Measurements from ENCODE around the gene SNTG2.

Gene SNTG2

GRCh38 chr2:1269812-1270211 lies 319.2 kb downstream of the SNTG2 start:
- TF ChIP-seq CTCF (IDR thresholded peaks at IDR 0.05; ENCODE audit: insufficient read depth, low read depth, low read length, missing control alignments): no peak
- DNase-seq (ENCODE audit: low read depth): no peak
- no peak overlapping the region for H3K4me3 ChIP-seq (ENCODE audit: low read depth, low read length)

GRCh38 chr2:1272835-1273234 lies 322.2 kb downstream of the SNTG2 start:
- H3K4me3 ChIP-seq (ENCODE audit: low read depth, low read length): no peak overlapping the region
- TF ChIP-seq CTCF (IDR thresholded peaks at IDR 0.05; ENCODE audit: insufficient read depth, low read depth, low read length, missing control alignments): no peak
- no peak for DNase-seq (ENCODE audit: low read depth)

- TF ChIP-seq CTCF (IDR thresholded peaks at IDR 0.05; ENCODE audit: insufficient read depth, low read depth, low read length, missing control alignments): no peak
Observed at GRCh38 chr2:1277634-1278033, 327.0 kb downstream of the SNTG2 start.

GRCh38 chr2:1278125-1278524 lies 327.5 kb downstream of the SNTG2 start:
- no peak overlapping the region for H3K4me3 ChIP-seq (ENCODE audit: low read depth, low read length)
- no peak for DNase-seq (ENCODE audit: low read depth)
- no peak for TF ChIP-seq CTCF (IDR thresholded peaks at IDR 0.05; ENCODE audit: insufficient read depth, low read depth, low read length, missing control alignments)

More at GRCh38 chr2:1277634-1278033, 327.0 kb downstream of the SNTG2 start:
- no peak for DNase-seq (ENCODE audit: low read depth)
- no peak overlapping the region for H3K4me3 ChIP-seq (ENCODE audit: low read depth, low read length)

GRCh38 chr2:1278861-1279260 lies 328.2 kb downstream of the SNTG2 start:
- DNase-seq (ENCODE audit: low read depth): no peak
- H3K4me3 ChIP-seq (ENCODE audit: low read depth, low read length): no peak overlapping the region
- TF ChIP-seq CTCF (IDR thresholded peaks at IDR 0.05; ENCODE audit: insufficient read depth, low read depth, low read length, missing control alignments): no peak

- no peak overlapping the region for H3K4me3 ChIP-seq (ENCODE audit: low read depth, low read length)
- DNase-seq (ENCODE audit: low read depth): no peak
- no peak for TF ChIP-seq CTCF (IDR thresholded peaks at IDR 0.05; ENCODE audit: insufficient read depth, low read depth, low read length, missing control alignments)
Observed at GRCh38 chr2:1282552-1282951, 331.9 kb downstream of the SNTG2 start.

- no peak for DNase-seq (ENCODE audit: low read depth)
- H3K4me3 ChIP-seq (ENCODE audit: low read depth, low read length): no peak overlapping the region
- no peak for TF ChIP-seq CTCF (IDR thresholded peaks at IDR 0.05; ENCODE audit: insufficient read depth, low read depth, low read length, missing control alignments)
Observed at GRCh38 chr2:1283020-1283801, 332.6 kb downstream of the SNTG2 start.

Data from GM12865 (cell line).